ENCODE results near the gene TAX1BP1. TPM values are rescaled to one million over a fixed set of nuclear protein-coding genes. Genes with fewer than 3 reads are reported as not detected.

The TAX1BP1 gene
- total RNA-seq, 1 donor from 2014 or later: 82.1 TPM

DNA sequence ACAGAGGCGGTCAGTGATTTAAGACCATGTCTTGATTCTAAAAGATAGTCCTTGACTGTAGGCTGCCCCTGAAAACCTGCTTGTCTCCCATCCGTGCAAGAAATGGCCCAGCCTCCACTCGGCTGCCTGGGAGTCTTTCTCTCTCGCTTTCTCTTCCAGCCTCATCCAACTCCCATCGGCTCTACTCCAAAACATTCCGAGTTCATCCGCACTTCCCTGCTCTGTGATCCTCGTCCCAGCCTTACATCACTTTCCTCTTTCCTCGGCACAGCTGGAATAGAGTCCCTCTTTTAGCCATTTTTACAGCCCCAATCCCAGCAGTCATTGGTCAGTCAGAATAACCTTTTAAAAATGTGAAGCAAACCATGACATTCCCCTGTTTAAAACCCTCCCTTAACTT lies 135.1 kb downstream of the TAX1BP1 start:
- intact Hi-C loops (cut with micrococcal nuclease): no loop called here

DNA sequence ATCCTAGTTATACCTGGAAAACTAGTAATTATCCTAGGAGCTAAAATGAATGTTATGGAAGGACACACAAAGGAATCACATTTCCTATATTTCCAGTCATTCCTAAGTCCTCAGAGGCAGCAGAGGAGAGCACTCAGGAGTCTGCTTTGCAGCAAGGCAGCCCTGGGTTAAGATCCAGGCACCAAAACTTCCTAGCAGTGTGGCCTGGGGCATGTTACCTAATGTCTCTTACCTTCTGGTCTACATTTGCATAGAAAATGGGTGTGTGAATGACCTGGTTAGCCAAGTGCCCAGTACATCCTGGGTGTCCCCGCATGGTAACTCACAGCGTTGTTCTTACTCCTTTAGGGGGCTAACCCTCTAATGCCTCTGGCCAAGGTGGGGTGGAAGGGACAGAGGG lies 135.9 kb downstream of the TAX1BP1 start:
- intact Hi-C loops (cut with micrococcal nuclease): no loop called here

DNA sequence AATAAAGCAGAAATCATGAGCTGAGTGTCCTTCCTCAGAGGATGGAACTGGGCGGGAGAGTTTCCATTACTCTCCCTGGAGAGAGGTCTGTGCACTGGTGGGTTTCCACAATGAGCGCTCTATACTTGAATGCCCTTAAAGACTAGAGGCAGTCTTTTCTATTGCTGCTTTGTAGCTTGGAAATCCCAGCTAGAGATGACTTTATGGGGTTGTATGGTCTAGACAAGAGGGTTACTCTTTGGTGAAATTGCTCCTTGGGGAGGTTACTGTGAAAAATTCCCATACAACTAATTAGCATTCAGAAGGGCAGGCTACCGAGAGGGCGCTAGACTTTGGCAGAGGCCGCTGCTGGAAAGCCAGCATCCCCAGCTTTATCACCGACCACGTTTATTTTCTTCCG lies 136.8 kb downstream of the TAX1BP1 start:
- intact Hi-C loops (cut with micrococcal nuclease): no loop called here

Other genes starting within 250 kb of the TAX1BP1 start
- 11.5 and 12.7 TPM in 2 replicates for gene HIBADH, start 77.3 kb upstream of the TAX1BP1 start, total RNA-seq

Measured in T-helper 1 cell treated with Interleukin-12 subunit alpha and Interleukin-12 subunit beta and Interleukin-4 antibody, amounts not matched to agents 30 ng/mL and 1 ng/mL, for 36 hours (primary cell).